ENCODE results near the gene SYNJ1.
"Not testable (repeated sequence)": the region's sequence is repeated elsewhere in the genome, so short reads cannot be mapped to it uniquely, and the experiment has no call there.

The SYNJ1 gene

GRCh38 chr21:32727687-32728455 lies at the start of gene SYNJ1:
SYNJ1 (minus strand) TSS chr21:32728013; CDS start chr21:32726895, 1,118 bp downstream.
- H3K4me3 ChIP-seq = peak within 1 kb of the TSS; percentile 92
- peak; percentile 92 to 97 for DNase-seq (ENCODE audit: low spot score in 2 of 2)
- H3K27me3 ChIP-seq (ENCODE audit: low read depth) = no peaks in the 10 kb centered on the region
- H3K9me3 ChIP-seq = no peaks in the 10 kb centered on the region
- peaks cover 4% of the 10 kb centered on the region; the same call in 1 of the 2 replicates for H3K36me3 ChIP-seq (replicated peaks)
- in situ Hi-C loops (cut with MboI; ENCODE audit: low sequenced_read_pairs) = no loop called here
- peaks cover 3% of the 10 kb centered on the region; the same call in 1 of the 2 replicates for H3K4me1 ChIP-seq

DNA sequence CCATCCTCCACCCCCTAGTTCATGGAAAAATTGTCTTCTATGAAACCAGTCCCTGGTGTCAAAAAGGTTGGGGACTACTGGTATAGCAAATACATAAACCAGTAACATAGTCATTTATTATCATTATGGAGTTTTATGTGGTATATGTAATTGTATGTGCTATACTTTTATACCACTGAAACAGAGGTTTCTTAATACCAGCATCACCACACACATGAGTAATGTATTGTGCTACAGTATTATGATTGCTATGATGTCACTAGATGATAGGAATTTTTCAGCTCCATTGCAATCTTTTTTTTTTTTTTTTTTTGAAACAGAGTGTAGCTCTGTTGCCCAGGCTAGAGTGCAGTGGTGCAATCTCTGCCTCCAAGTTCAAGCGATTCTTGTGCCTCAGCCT lies 49.5 kb upstream of the SYNJ1 start:
- Histone ChIP-seq H3K36me3 (replicated peaks) (no peaks in the 10 kb centered on the region), H3K9me3 (no peaks in the 10 kb centered on the region), H3K4me1 (peaks cover 6% of the 10 kb centered on the region), H3K4me3 (no peak overlapping the region), H3K27me3 (ENCODE audit: low read depth) (no peaks in the 10 kb centered on the region)
- in situ Hi-C loops (cut with MboI; ENCODE audit: low sequenced_read_pairs) = no loop called here
- DNase-seq (ENCODE audit: low spot score in 2 of 2) = no peak

GRCh38 chr21:32776743-32777142 lies 48.9 kb upstream of the SYNJ1 start:
- no peak overlapping the region for H3K4me3 ChIP-seq
- no peaks in the 10 kb centered on the region for H3K27me3 ChIP-seq (ENCODE audit: low read depth)
- no peaks in the 10 kb centered on the region for H3K36me3 ChIP-seq (replicated peaks)
- peaks cover 8% of the 10 kb centered on the region for H3K4me1 ChIP-seq
- no peaks in the 10 kb centered on the region for H3K9me3 ChIP-seq
- in situ Hi-C loops (cut with MboI; ENCODE audit: low sequenced_read_pairs) = no loop called here
- DNase-seq (ENCODE audit: low spot score in 2 of 2) = no peak

- H3K4me3 ChIP-seq; H3K9me3 ChIP-seq; DNase-seq (ENCODE audit: low spot score in 2 of 2); H3K27me3 ChIP-seq (ENCODE audit: low read depth): not testable (repeated sequence)
- in situ Hi-C loops (cut with MboI; ENCODE audit: low sequenced_read_pairs) = loop anchor here (25.0 kb wide), 1 partner anchor 386 kb away; the partner anchor contains the start of gene URB1
- Histone ChIP-seq H3K4me1 (peaks cover 18% of the 10 kb centered on the region), H3K36me3 (replicated peaks) (peaks cover 17% of the 10 kb centered on the region)
Measured at GRCh38 chr21:32773048-32773344, 45.2 kb upstream of the SYNJ1 start.

DNA sequence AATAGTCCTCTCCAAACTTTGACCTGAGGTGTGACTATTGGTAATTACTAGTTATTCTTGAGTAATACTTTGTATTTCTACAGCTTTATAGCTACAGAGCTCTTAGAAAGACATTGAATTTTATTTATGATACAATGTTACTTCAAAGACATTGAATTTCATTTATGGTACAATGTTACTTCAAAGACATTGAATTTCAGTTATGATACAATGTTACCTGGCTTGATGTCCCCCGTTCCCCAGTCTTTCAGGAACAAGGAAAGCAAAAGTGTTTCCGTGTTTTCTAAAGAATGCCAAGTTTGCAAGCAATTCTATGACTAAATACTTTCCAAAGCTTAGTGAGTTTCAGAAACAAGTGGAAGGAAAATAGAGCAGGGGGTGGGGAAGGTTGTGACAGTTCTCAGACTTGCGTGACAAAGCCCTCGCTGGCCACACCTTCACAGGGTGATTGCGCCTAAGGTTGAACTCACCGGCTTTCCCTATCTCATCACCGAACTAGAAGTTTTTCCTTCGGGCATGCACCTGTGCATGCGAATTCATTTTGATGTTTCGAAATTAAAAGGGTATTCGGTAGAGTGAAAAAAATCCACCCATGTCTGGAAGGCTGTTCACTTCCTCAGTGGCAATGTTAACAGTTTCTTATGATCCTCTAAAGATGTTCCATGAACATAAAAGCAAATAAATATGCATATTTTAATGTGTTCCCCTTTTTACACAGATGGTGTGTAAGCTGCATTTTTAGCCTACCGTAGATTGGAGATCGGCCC lies 44.7 kb upstream of the SYNJ1 start:
- Histone ChIP-seq H3K9me3 (no peaks in the 10 kb centered on the region), H3K36me3 (replicated peaks) (peaks cover 22% of the 10 kb centered on the region), H3K4me1 (peaks cover 18% of the 10 kb centered on the region), H3K27me3 (ENCODE audit: low read depth) (no peaks in the 10 kb centered on the region), H3K4me3 (peak overlapping the region; percentile 88)
- in situ Hi-C loops (cut with MboI; ENCODE audit: low sequenced_read_pairs) = loop anchor here (25.0 kb wide), 1 partner anchor 385 kb away; the partner anchor contains the start of gene URB1
- DNase-seq (ENCODE audit: low spot score in 2 of 2) = no peak

- Histone ChIP-seq H3K4me3 (peak overlapping the region; percentile 88), H3K36me3 (replicated peaks) (peaks cover 35% of the 10 kb centered on the region), H3K27me3 (ENCODE audit: low read depth) (no peaks in the 10 kb centered on the region), H3K4me1 (peaks cover 18% of the 10 kb centered on the region), H3K9me3 (no peaks in the 10 kb centered on the region)
- in situ Hi-C loops (cut with MboI; ENCODE audit: low sequenced_read_pairs) = loop anchor here (25.0 kb wide), 1 partner anchor 384 kb away; the partner anchor contains the start of gene URB1
- DNase-seq (ENCODE audit: low spot score in 2 of 2) = peak in 1 of 2 experiments; percentile 69
Measured at GRCh38 chr21:32770871-32771523, 43.2 kb upstream of the SYNJ1 start.

GRCh38 chr21:32768530-32768929 lies 40.7 kb upstream of the SYNJ1 start:
- H3K9me3 ChIP-seq = no peaks in the 10 kb centered on the region
- DNase-seq (ENCODE audit: low spot score in 2 of 2) = no peak
- in situ Hi-C loops (cut with MboI; ENCODE audit: low sequenced_read_pairs) = loop anchor here (25.0 kb wide), 1 partner anchor 381 kb away; the partner anchor contains the start of gene URB1
- no peak overlapping the region for H3K4me3 ChIP-seq
- H3K27me3 ChIP-seq (ENCODE audit: low read depth) = no peaks in the 10 kb centered on the region
- peaks cover 18% of the 10 kb centered on the region for H3K4me1 ChIP-seq
- peaks cover 52% of the 10 kb centered on the region for H3K36me3 ChIP-seq (replicated peaks)

- Histone ChIP-seq H3K36me3 (replicated peaks) (peaks cover 84% of the 10 kb centered on the region), H3K4me3 (no peak overlapping the region), H3K9me3 (no peaks in the 10 kb centered on the region), H3K27me3 (ENCODE audit: low read depth) (no peaks in the 10 kb centered on the region), H3K4me1 (peaks cover 10% of the 10 kb centered on the region)
- in situ Hi-C loops (cut with MboI; ENCODE audit: low sequenced_read_pairs) = loop anchor here (25.0 kb wide), 1 partner anchor 378 kb away; the partner anchor contains the start of gene URB1
- no peak for DNase-seq (ENCODE audit: low spot score in 2 of 2)
Measured at GRCh38 chr21:32765058-32765457, 37.2 kb upstream of the SYNJ1 start.

DNA sequence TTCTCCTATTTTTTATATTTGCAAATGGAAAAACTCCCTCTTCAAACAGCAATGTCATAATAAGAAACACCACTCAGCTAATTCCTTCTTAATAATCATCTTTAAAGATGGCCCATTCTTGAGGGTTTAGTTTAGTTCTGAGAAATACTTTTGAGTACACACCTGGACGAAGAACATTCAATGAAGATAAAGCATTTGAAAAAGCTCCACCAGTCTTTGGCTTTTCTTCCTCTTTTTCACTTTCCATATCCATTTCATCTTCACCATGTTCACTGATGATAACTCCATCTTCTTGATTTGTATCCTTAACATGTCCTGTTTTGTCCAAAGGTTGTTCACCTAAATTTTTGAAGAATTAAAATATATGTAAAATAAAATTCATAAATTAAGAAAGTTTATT lies 36.4 kb upstream of the SYNJ1 start:
- Histone ChIP-seq H3K27me3 (ENCODE audit: low read depth) (no peaks in the 10 kb centered on the region), H3K36me3 (replicated peaks) (peaks cover 88% of the 10 kb centered on the region), H3K9me3 (no peaks in the 10 kb centered on the region), H3K4me1 (peaks cover 3% of the 10 kb centered on the region), H3K4me3 (no peak overlapping the region)
- in situ Hi-C loops (cut with MboI; ENCODE audit: low sequenced_read_pairs) = loop anchor here (25.0 kb wide), 1 partner anchor 377 kb away; the partner anchor contains the start of gene URB1
- no peak for DNase-seq (ENCODE audit: low spot score in 2 of 2)

DNA sequence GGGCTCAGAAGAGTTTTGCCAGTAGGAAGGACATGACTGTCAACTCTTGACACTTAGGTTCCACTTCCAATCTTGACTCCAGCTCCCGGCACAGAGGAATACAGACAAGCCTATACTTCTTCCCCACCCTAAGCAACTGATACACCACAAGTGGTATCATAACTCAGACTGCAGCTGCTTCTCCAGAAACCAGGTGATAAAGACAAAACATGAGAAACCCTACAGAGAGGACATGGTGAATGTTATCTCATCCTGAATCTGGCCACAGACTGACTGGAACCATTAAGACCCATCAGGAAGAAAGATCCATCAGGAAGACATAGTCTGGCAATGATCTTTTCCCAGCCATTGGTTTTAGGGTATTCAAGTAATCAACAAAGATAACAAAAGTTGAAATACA lies 30.0 kb upstream of the SYNJ1 start:
- in situ Hi-C loops (cut with MboI; ENCODE audit: low sequenced_read_pairs) = loop anchor here (25.0 kb wide), 1 partner anchor 371 kb away; the partner anchor contains the start of gene URB1
- Histone ChIP-seq H3K4me3 (no peak overlapping the region), H3K9me3 (no peaks in the 10 kb centered on the region), H3K4me1 (peaks cover 24% of the 10 kb centered on the region), H3K36me3 (replicated peaks) (peaks cover 58% of the 10 kb centered on the region), H3K27me3 (ENCODE audit: low read depth) (no peaks in the 10 kb centered on the region)
- no peak for DNase-seq (ENCODE audit: low spot score in 2 of 2)

- no peak for DNase-seq (ENCODE audit: low spot score in 2 of 2)
- Histone ChIP-seq H3K4me3 (no peak overlapping the region), H3K9me3 (no peaks in the 10 kb centered on the region), H3K36me3 (replicated peaks) (peaks cover 56% of the 10 kb centered on the region), H3K27me3 (ENCODE audit: low read depth) (no peaks in the 10 kb centered on the region), H3K4me1 (peaks cover 24% of the 10 kb centered on the region)
- in situ Hi-C loops (cut with MboI; ENCODE audit: low sequenced_read_pairs) = loop anchor here (25.0 kb wide), 1 partner anchor 369 kb away; the partner anchor contains the start of gene URB1
Measured at GRCh38 chr21:32756096-32756495, 28.3 kb upstream of the SYNJ1 start.

DNA sequence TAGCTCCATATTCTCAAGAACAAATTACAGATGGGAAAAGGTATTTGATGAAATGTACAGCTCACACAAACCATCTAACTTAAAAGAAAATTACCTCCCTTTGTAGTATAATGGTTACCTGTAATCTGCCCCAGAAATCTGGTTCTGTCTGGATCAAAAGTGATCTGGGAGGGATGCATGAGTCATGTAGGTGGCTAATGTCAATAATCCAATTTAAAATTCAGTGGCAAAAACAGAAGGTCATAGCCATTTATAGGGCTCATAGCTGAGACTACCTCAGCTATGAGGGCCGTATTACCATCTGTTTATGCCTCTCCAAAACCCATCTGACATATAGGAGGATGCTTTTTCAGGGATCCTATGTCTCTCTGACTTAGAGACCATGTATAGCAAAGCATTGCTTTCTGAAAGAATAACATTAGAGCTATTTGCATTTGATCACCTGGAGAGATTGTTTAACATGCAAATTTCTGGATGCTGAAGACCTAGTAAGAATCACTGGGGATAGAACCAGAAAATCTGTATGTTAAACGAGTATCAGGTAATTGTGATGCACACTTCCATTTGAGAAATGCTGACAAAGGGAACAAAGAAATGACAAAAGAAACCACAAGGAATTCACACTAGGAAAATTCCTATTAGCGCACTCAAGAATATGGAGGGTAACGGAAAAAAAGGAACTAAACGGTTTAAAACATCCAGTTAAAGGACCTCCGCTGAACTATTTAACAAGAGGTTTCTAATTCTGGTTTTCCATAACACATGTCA lies 26.2 kb upstream of the SYNJ1 start:
- in situ Hi-C loops (cut with MboI; ENCODE audit: low sequenced_read_pairs) = loop anchor here (25.0 kb wide), 1 partner anchor 367 kb away; the partner anchor contains the start of gene URB1
- Histone ChIP-seq H3K36me3 (replicated peaks) (peaks cover 56% of the 10 kb centered on the region), H3K9me3 (no peaks in the 10 kb centered on the region), H3K4me3 (no peak overlapping the region), H3K4me1 (peaks cover 24% of the 10 kb centered on the region), H3K27me3 (ENCODE audit: low read depth) (no peaks in the 10 kb centered on the region)
- peak in 1 of 2 experiments; percentile 90 for DNase-seq (ENCODE audit: low spot score in 2 of 2)

DNA sequence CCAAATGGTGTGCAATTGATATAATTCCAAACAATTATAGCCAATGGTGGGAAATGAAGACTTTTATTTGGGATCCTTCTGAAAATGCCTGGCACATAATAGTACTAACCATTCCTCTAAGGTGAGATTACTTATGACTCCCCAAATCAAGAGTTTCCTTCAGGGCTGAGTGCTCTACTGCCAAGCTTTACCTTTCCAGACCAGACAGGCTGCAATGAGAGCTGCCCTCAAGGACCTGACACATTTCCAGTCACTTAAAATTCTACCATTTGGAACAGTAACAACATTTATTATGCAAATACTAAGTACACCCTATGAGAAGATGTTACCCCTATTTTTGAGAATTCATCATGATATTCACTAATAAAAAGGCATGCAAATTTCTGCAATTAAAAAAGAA lies 22.6 kb upstream of the SYNJ1 start:
- Histone ChIP-seq H3K4me1 (peaks cover 21% of the 10 kb centered on the region), H3K9me3 (no peaks in the 10 kb centered on the region), H3K27me3 (ENCODE audit: low read depth) (no peaks in the 10 kb centered on the region), H3K36me3 (replicated peaks) (peaks cover 73% of the 10 kb centered on the region), H3K4me3 (no peak overlapping the region)
- in situ Hi-C loops (cut with MboI; ENCODE audit: low sequenced_read_pairs) = loop anchor here (25.0 kb wide), 1 partner anchor 363 kb away; the partner anchor contains the start of gene URB1
- no peak for DNase-seq (ENCODE audit: low spot score in 2 of 2)
